ENCODE measurements around the gene LRRC31. TPM values are rescaled to one million over a fixed set of nuclear protein-coding genes. Genes with fewer than 3 reads are reported as not detected.

LRRC31 gene
- total and polyA plus RNA-seq, 2 of the 8 experiments (the other 6 are each of a cell fraction or from before 2014, with no cell fraction given) = not detected

DNA sequence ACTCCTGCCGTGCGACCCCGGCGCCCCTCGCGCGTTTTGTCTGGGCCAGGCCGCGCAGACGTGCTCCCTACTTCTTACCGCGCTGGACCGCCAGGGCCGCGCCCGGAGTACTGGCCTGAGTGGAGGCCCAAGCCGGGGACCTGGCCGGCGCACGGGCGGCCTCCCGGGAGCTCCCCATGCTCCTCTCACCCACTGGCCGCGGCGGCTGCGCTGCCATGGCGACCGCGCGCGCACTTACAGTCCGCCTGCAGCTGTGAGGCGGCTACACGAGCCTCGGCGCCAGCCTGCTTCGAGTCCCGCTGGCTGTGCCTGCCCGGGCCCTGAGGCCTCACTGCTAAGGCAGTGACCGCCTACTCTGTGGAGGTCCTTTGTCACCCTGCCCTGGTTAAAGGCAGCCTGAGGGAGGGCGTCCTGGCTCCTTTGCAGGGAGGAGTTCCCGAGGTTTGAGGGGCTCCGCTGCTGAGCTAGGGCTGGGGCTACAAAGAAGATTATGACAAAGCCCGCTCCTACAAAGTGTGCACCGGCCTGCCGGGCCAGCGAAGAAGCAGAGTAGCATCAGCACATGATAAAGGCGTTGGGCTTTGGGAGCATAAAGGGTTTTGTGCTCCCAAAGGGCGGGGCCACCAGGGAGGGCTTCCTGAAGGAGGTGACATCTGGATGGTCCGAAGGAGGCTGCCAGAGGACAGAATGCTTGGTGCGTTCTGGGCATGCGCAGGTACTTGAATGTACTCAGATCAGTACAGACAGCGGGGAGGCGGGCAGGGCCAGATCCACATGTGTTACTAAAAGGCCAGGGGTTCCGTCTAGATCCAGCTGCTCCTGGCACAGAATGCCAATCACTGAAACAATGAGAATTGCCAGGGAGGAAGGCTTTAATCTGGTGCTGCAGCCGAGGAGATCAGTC is 57.2 kb downstream of the LRRC31 start, which contains the start of the genes LRRC34 and LRRIQ4 (continued):
- TF ChIP-seq EP300 (IDR thresholded peaks at IDR 0.05; ENCODE audit: borderline replicate concordance in 1 of 2, low read depth in 2 of 2, low read length in 2 of 2) (no peak), SIN3A (conservative IDR thresholded peaks at IDR 0.05 in 1 of 2, IDR thresholded peaks at IDR 0.05 in 1 of 2; ENCODE audit: low read depth in 1 of 2, low read length in 2 of 2) (peak in 1 of 2 experiments; percentile 71; a peak in 2 of 4 replicates), POU5F1 (IDR thresholded peaks at IDR 0.05; ENCODE audit: low read depth, low read length) (no peak), GTF2F1 (IDR thresholded peaks at IDR 0.05; ENCODE audit: borderline replicate concordance, low read depth, low read length) (no peak), CBX8 (IDR thresholded peaks at IDR 0.05; ENCODE audit: borderline replicate concordance, low read depth, low read length) (no peak), TEAD4 (IDR thresholded peaks at IDR 0.05; ENCODE audit: low read depth, low read length) (no peak), HDAC6 (IDR thresholded peaks at IDR 0.05; ENCODE audit: low read depth, low read length) (no peak)
- TF ChIP-seq, protein P1, sequence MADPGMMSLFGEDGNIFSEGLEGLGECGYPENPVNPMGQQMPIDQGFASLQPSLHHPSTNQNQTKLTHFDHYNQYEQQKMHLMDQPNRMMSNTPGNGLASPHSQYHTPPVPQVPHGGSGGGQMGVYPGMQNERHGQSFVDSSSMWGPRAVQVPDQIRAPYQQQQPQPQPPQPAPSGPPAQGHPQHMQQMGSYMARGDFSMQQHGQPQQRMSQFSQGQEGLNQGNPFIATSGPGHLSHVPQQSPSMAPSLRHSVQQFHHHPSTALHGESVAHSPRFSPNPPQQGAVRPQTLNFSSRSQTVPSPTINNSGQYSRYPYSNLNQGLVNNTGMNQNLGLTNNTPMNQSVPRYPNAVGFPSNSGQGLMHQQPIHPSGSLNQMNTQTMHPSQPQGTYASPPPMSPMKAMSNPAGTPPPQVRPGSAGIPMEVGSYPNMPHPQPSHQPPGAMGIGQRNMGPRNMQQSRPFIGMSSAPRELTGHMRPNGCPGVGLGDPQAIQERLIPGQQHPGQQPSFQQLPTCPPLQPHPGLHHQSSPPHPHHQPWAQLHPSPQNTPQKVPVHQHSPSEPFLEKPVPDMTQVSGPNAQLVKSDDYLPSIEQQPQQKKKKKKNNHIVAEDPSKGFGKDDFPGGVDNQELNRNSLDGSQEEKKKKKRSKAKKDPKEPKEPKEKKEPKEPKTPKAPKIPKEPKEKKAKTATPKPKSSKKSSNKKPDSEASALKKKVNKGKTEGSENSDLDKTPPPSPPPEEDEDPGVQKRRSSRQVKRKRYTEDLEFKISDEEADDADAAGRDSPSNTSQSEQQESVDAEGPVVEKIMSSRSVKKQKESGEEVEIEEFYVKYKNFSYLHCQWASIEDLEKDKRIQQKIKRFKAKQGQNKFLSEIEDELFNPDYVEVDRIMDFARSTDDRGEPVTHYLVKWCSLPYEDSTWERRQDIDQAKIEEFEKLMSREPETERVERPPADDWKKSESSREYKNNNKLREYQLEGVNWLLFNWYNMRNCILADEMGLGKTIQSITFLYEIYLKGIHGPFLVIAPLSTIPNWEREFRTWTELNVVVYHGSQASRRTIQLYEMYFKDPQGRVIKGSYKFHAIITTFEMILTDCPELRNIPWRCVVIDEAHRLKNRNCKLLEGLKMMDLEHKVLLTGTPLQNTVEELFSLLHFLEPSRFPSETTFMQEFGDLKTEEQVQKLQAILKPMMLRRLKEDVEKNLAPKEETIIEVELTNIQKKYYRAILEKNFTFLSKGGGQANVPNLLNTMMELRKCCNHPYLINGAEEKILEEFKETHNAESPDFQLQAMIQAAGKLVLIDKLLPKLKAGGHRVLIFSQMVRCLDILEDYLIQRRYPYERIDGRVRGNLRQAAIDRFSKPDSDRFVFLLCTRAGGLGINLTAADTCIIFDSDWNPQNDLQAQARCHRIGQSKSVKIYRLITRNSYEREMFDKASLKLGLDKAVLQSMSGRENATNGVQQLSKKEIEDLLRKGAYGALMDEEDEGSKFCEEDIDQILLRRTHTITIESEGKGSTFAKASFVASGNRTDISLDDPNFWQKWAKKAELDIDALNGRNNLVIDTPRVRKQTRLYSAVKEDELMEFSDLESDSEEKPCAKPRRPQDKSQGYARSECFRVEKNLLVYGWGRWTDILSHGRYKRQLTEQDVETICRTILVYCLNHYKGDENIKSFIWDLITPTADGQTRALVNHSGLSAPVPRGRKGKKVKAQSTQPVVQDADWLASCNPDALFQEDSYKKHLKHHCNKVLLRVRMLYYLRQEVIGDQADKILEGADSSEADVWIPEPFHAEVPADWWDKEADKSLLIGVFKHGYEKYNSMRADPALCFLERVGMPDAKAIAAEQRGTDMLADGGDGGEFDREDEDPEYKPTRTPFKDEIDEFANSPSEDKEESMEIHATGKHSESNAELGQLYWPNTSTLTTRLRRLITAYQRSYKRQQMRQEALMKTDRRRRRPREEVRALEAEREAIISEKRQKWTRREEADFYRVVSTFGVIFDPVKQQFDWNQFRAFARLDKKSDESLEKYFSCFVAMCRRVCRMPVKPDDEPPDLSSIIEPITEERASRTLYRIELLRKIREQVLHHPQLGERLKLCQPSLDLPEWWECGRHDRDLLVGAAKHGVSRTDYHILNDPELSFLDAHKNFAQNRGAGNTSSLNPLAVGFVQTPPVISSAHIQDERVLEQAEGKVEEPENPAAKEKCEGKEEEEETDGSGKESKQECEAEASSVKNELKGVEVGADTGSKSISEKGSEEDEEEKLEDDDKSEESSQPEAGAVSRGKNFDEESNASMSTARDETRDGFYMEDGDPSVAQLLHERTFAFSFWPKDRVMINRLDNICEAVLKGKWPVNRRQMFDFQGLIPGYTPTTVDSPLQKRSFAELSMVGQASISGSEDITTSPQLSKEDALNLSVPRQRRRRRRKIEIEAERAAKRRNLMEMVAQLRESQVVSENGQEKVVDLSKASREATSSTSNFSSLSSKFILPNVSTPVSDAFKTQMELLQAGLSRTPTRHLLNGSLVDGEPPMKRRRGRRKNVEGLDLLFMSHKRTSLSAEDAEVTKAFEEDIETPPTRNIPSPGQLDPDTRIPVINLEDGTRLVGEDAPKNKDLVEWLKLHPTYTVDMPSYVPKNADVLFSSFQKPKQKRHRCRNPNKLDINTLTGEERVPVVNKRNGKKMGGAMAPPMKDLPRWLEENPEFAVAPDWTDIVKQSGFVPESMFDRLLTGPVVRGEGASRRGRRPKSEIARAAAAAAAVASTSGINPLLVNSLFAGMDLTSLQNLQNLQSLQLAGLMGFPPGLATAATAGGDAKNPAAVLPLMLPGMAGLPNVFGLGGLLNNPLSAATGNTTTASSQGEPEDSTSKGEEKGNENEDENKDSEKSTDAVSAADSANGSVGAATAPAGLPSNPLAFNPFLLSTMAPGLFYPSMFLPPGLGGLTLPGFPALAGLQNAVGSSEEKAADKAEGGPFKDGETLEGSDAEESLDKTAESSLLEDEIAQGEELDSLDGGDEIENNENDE (IDR thresholded peaks at IDR 0.05; ENCODE audit: insufficient replicate concordance, low read length) = no peak
